Measurements from ENCODE around the gene COL28A1.
"Not testable (repeated sequence)": the region's sequence is repeated elsewhere in the genome, so short reads cannot be mapped to it uniquely, and the experiment has no call there.

Gene COL28A1

GRCh38 chr7:7486362-7486761, 49.3 kb downstream of the COL28A1 start:
- Histone ChIP-seq H3K4me3 (ENCODE audit: low read length) (no peak overlapping the region), H3K9ac (ENCODE audit: low read length) (no peak overlapping the region), H3K27ac (ENCODE audit: low read length) (no peak overlapping the region), H3K4me1 (ENCODE audit: control insufficient read depth, low read depth, low read length) (no peaks in the 10 kb centered on the region), H3K36me3 (ENCODE audit: control insufficient read depth, low read depth, low read length) (no peaks in the 10 kb centered on the region), H3K27me3 (ENCODE audit: control insufficient read depth, insufficient read depth, low read length) (no peaks in the 10 kb centered on the region), H3K9me3 (ENCODE audit: control insufficient read depth, low read depth, low read length) (peaks cover 10% of the 10 kb centered on the region)

GRCh38 chr7:7484072-7484471, 51.6 kb downstream of the COL28A1 start:
- H3K27me3 ChIP-seq (ENCODE audit: control insufficient read depth, insufficient read depth, low read length): no peaks in the 10 kb centered on the region
- H3K4me3 ChIP-seq (ENCODE audit: low read length): no peak overlapping the region
- peaks cover 10% of the 10 kb centered on the region for H3K9me3 ChIP-seq (ENCODE audit: control insufficient read depth, low read depth, low read length)
- no peaks in the 10 kb centered on the region for H3K36me3 ChIP-seq (ENCODE audit: control insufficient read depth, low read depth, low read length)
- H3K27ac ChIP-seq (ENCODE audit: low read length): no peak overlapping the region
- no peak overlapping the region for H3K9ac ChIP-seq (ENCODE audit: low read length)
- H3K4me1 ChIP-seq (ENCODE audit: control insufficient read depth, low read depth, low read length): no peaks in the 10 kb centered on the region

- H3K27ac ChIP-seq (ENCODE audit: low read length): no peak overlapping the region
- H3K9me3 ChIP-seq (ENCODE audit: control insufficient read depth, low read depth, low read length): peaks cover 10% of the 10 kb centered on the region
- no peak overlapping the region for H3K4me3 ChIP-seq (ENCODE audit: low read length)
- no peak overlapping the region for H3K9ac ChIP-seq (ENCODE audit: low read length)
- H3K27me3 ChIP-seq (ENCODE audit: control insufficient read depth, insufficient read depth, low read length): no peaks in the 10 kb centered on the region
- H3K36me3 ChIP-seq (ENCODE audit: control insufficient read depth, low read depth, low read length): no peaks in the 10 kb centered on the region
- no peaks in the 10 kb centered on the region for H3K4me1 ChIP-seq (ENCODE audit: control insufficient read depth, low read depth, low read length)
Observed at GRCh38 chr7:7481802-7482201, 53.9 kb downstream of the COL28A1 start.

- peaks cover 3% of the 10 kb centered on the region for H3K9me3 ChIP-seq (ENCODE audit: control insufficient read depth, low read depth, low read length)
- no peak overlapping the region for H3K27ac ChIP-seq (ENCODE audit: low read length)
- H3K4me1 ChIP-seq (ENCODE audit: control insufficient read depth, low read depth, low read length): no peaks in the 10 kb centered on the region
- H3K27me3 ChIP-seq (ENCODE audit: control insufficient read depth, insufficient read depth, low read length): no peaks in the 10 kb centered on the region
- H3K9ac ChIP-seq (ENCODE audit: low read length): no peak overlapping the region
- H3K36me3 ChIP-seq (ENCODE audit: control insufficient read depth, low read depth, low read length): no peaks in the 10 kb centered on the region
- no peak overlapping the region for H3K4me3 ChIP-seq (ENCODE audit: low read length)
Observed at GRCh38 chr7:7479275-7479805, 56.3 kb downstream of the COL28A1 start.

DNA sequence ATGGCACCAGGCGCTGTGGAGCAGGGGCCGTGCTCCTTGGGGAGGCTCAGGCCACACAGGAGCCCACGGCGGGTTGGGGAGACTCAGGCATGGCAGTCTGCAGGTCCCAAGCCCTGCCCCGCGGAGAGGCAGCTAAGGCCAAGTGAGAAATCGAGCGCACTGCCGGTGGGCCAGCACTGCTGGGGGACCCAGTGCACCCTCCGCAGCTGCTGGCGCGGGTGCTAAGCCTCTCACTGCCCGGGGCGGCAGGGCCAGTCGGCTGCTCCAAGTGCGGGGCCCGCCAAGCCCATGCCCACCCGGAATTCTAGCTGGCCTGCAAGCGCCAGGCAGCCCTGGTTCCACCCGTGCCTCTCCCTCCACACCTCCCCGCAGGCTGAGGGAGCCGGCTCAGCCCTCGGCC, 57.1 kb downstream of the COL28A1 start:
- H3K27me3 ChIP-seq (ENCODE audit: control insufficient read depth, insufficient read depth, low read length): no peaks in the 10 kb centered on the region
- no peaks in the 10 kb centered on the region for H3K4me1 ChIP-seq (ENCODE audit: control insufficient read depth, low read depth, low read length)
- no peaks in the 10 kb centered on the region for H3K36me3 ChIP-seq (ENCODE audit: control insufficient read depth, low read depth, low read length)
- no peak overlapping the region for H3K9ac ChIP-seq (ENCODE audit: low read length)
- no peak overlapping the region for H3K27ac ChIP-seq (ENCODE audit: low read length)
- H3K4me3 ChIP-seq (ENCODE audit: low read length): no peak overlapping the region
- H3K9me3 ChIP-seq (ENCODE audit: control insufficient read depth, low read depth, low read length): peaks cover 3% of the 10 kb centered on the region

DNA sequence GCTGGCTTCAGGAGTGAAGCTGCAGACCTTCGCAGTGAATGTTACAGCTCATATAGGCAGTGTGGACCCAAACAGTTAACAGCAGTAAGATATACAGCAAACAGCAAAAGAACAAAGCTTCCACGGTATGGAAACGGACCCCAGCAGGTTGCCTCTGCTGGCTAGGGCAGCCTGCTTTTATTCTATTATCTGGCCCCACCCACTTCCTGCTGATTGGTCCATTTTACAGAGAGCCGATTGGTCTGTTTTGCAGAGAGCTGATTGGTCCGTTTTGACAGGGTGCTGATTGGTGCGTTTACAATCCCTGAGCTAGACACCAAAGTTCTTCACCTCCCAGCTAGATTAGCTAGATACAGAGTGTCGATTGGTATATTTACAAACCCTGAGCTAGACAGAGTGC, 58.0 kb downstream of the COL28A1 start:
- not testable (repeated sequence) for H3K27ac ChIP-seq (ENCODE audit: low read length); H3K27me3 ChIP-seq (ENCODE audit: control insufficient read depth, insufficient read depth, low read length); H3K9ac ChIP-seq (ENCODE audit: low read length); H3K9me3 ChIP-seq (ENCODE audit: control insufficient read depth, low read depth, low read length); H3K4me1 ChIP-seq (ENCODE audit: control insufficient read depth, low read depth, low read length); H3K36me3 ChIP-seq (ENCODE audit: control insufficient read depth, low read depth, low read length); H3K4me3 ChIP-seq (ENCODE audit: low read length)

GRCh38 chr7:7476381-7476780, 59.3 kb downstream of the COL28A1 start:
- Histone ChIP-seq H3K27ac (ENCODE audit: low read length) (no peak overlapping the region), H3K4me3 (ENCODE audit: low read length) (no peak overlapping the region), H3K27me3 (ENCODE audit: control insufficient read depth, insufficient read depth, low read length) (no peaks in the 10 kb centered on the region), H3K36me3 (ENCODE audit: control insufficient read depth, low read depth, low read length) (no peaks in the 10 kb centered on the region), H3K9ac (ENCODE audit: low read length) (no peak overlapping the region), H3K4me1 (ENCODE audit: control insufficient read depth, low read depth, low read length) (no peaks in the 10 kb centered on the region), H3K9me3 (ENCODE audit: control insufficient read depth, low read depth, low read length) (no peaks in the 10 kb centered on the region)

GRCh38 chr7:7475601-7476000, 60.1 kb downstream of the COL28A1 start:
- H3K9ac ChIP-seq (ENCODE audit: low read length): no peak overlapping the region
- no peaks in the 10 kb centered on the region for H3K9me3 ChIP-seq (ENCODE audit: control insufficient read depth, low read depth, low read length)
- H3K4me3 ChIP-seq (ENCODE audit: low read length): no peak overlapping the region
- no peak overlapping the region for H3K27ac ChIP-seq (ENCODE audit: low read length)
- H3K27me3 ChIP-seq (ENCODE audit: control insufficient read depth, insufficient read depth, low read length): no peaks in the 10 kb centered on the region
- H3K36me3 ChIP-seq (ENCODE audit: control insufficient read depth, low read depth, low read length): no peaks in the 10 kb centered on the region
- no peaks in the 10 kb centered on the region for H3K4me1 ChIP-seq (ENCODE audit: control insufficient read depth, low read depth, low read length)

GRCh38 chr7:7474436-7474835, 61.2 kb downstream of the COL28A1 start:
- Histone ChIP-seq H3K9ac (ENCODE audit: low read length) (no peak overlapping the region), H3K27me3 (ENCODE audit: control insufficient read depth, insufficient read depth, low read length) (no peaks in the 10 kb centered on the region), H3K4me1 (ENCODE audit: control insufficient read depth, low read depth, low read length) (no peaks in the 10 kb centered on the region), H3K4me3 (ENCODE audit: low read length) (no peak overlapping the region), H3K36me3 (ENCODE audit: control insufficient read depth, low read depth, low read length) (no peaks in the 10 kb centered on the region), H3K27ac (ENCODE audit: low read length) (no peak overlapping the region), H3K9me3 (ENCODE audit: control insufficient read depth, low read depth, low read length) (no peaks in the 10 kb centered on the region)

GRCh38 chr7:7464991-7465765, 70.5 kb downstream of the COL28A1 start:
- H3K27ac ChIP-seq (ENCODE audit: low read length); H3K4me1 ChIP-seq (ENCODE audit: control insufficient read depth, low read depth, low read length); H3K36me3 ChIP-seq (ENCODE audit: control insufficient read depth, low read depth, low read length); H3K9me3 ChIP-seq (ENCODE audit: control insufficient read depth, low read depth, low read length); H3K9ac ChIP-seq (ENCODE audit: low read length); H3K27me3 ChIP-seq (ENCODE audit: control insufficient read depth, insufficient read depth, low read length); H3K4me3 ChIP-seq (ENCODE audit: low read length): not testable (repeated sequence)

GRCh38 chr7:7454000-7454399, 81.7 kb downstream of the COL28A1 start:
- no peaks in the 10 kb centered on the region for H3K36me3 ChIP-seq (ENCODE audit: control insufficient read depth, low read depth, low read length)
- H3K9ac ChIP-seq (ENCODE audit: low read length): no peak overlapping the region
- H3K4me1 ChIP-seq (ENCODE audit: control insufficient read depth, low read depth, low read length): no peaks in the 10 kb centered on the region
- no peaks in the 10 kb centered on the region for H3K27me3 ChIP-seq (ENCODE audit: control insufficient read depth, insufficient read depth, low read length)
- H3K9me3 ChIP-seq (ENCODE audit: control insufficient read depth, low read depth, low read length): peaks cover 3% of the 10 kb centered on the region
- no peak overlapping the region for H3K4me3 ChIP-seq (ENCODE audit: low read length)
- H3K27ac ChIP-seq (ENCODE audit: low read length): no peak overlapping the region

- Histone ChIP-seq H3K36me3 (ENCODE audit: control insufficient read depth, low read depth, low read length) (no peaks in the 10 kb centered on the region), H3K4me1 (ENCODE audit: control insufficient read depth, low read depth, low read length) (no peaks in the 10 kb centered on the region), H3K27me3 (ENCODE audit: control insufficient read depth, insufficient read depth, low read length) (no peaks in the 10 kb centered on the region), H3K9me3 (ENCODE audit: control insufficient read depth, low read depth, low read length) (peaks cover 8% of the 10 kb centered on the region), H3K9ac (ENCODE audit: low read length) (no peak overlapping the region), H3K4me3 (ENCODE audit: low read length) (no peak overlapping the region), H3K27ac (ENCODE audit: low read length) (no peak overlapping the region)
Observed at GRCh38 chr7:7452652-7453051, 83.0 kb downstream of the COL28A1 start.

Measured in iPS-18a (cell line).